Progenitor cell of endocrine pancreas (in vitro differentiated cells): Measurements from ENCODE around the gene STK32B. TPM values are rescaled to one million over a fixed set of nuclear protein-coding genes. Genes with fewer than 3 reads are reported as not detected.

ENCODE experiments used
- DNase-seq: peaks from one replicate; pipeline ENCODE4 v3.0.0; 2021; ENCODE audit warnings: low spot score; ENCODE audit not compliant: unreplicated experiment
- H3K27ac Mint-ChIP-seq: 2 replicates; pipeline ENCODE4 v1.8.0; 2021; ENCODE audit warnings: mild to moderate bottlenecking, moderate library complexity, mixed read lengths
- H3K27me3 Mint-ChIP-seq: 2 replicates; pipeline ENCODE4 v1.8.0; 2021; ENCODE audit warnings: mixed read lengths
- H3K36me3 Mint-ChIP-seq: 2 replicates; pipeline ENCODE4 v1.8.0; 2022; ENCODE audit warnings: mixed read lengths; ENCODE audit not compliant: insufficient read depth
- H3K4me1 Mint-ChIP-seq: 2 replicates; pipeline ENCODE4 v1.8.0; 2021; ENCODE audit warnings: low read depth, mixed read lengths
- H3K4me3 Mint-ChIP-seq: 2 replicates; pipeline ENCODE4 v1.8.0; 2021; ENCODE audit warnings: low read depth, mild to moderate bottlenecking, moderate library complexity, mixed read lengths
- H3K9me3 Mint-ChIP-seq: 2 replicates; pipeline ENCODE4 v1.8.0; 2021; ENCODE audit warnings: low read depth, mixed read lengths
- total RNA-seq: library from RNA; stranded (reverse); gene quantifications from 2 replicates; pipeline ENCODE4 v1.2.1, GENCODE V29; 2021
- TF ChIP-seq, protein P1 (sequence below): fragments of 200-600 bp; sonication (generic); IDR thresholded peaks from one replicate; pipeline ENCODE4 v1.5.0; 2021; ENCODE audit warnings: antibody characterized with exemption, mild to moderate bottlenecking; ENCODE audit not compliant: unreplicated experiment

STK32B gene
- total RNA-seq, 1 donor from 2014 or later: 0.36 TPM

DNA sequence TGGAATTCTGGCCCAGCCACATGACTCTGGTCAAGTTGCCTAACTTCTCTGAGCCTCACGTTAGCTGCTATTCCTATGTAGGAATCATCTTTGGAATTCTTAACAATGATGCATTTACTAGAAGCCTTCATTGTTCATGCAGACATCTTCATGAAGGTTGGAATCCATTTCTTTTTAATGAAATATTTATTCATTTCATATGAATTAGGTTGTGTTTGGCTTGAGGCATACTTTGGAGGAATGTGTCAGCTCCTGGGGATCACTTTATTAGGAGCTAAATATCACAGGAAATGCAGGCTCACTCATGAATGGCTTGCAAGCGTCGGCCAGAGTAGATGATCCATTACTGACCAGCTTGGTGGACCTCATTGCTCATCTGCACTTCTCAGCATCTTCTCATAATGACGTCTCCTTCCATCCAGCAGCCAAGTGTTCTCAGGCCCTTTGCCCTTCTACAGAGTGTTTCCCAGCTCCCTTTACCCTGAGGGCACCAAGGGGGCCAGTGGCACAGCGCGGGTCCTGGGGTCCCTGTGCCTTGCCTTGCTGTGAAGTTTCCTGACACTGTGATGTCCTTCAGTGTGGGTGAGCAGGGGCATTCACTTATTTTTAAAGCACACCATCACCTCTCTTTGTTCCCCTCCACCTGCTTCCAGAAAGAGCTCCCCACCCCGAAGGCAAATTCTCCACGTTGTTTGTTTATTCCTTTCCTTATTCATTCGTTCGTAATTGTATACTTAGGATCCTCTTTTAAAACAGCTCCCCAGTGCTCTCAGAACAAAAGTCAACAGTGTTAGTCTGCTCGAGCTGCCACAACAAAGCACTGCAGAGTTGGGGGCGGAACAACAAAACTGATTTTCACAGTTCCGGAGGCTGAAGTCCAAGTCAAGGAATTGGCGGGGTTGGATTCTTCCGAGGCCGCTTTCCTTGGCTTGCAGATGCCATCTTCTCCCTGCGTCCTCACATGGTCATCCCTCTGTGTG is 106.8 kb downstream of the STK32B start:
- TF ChIP-seq, protein P1, sequence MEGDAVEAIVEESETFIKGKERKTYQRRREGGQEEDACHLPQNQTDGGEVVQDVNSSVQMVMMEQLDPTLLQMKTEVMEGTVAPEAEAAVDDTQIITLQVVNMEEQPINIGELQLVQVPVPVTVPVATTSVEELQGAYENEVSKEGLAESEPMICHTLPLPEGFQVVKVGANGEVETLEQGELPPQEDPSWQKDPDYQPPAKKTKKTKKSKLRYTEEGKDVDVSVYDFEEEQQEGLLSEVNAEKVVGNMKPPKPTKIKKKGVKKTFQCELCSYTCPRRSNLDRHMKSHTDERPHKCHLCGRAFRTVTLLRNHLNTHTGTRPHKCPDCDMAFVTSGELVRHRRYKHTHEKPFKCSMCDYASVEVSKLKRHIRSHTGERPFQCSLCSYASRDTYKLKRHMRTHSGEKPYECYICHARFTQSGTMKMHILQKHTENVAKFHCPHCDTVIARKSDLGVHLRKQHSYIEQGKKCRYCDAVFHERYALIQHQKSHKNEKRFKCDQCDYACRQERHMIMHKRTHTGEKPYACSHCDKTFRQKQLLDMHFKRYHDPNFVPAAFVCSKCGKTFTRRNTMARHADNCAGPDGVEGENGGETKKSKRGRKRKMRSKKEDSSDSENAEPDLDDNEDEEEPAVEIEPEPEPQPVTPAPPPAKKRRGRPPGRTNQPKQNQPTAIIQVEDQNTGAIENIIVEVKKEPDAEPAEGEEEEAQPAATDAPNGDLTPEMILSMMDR: no peak
- no peak overlapping the region for H3K27ac Mint-ChIP-seq
- DNase-seq: no peak
- H3K4me1 Mint-ChIP-seq: peaks cover 15% of the 10 kb centered on the region
- no peaks in the 10 kb centered on the region for H3K9me3 Mint-ChIP-seq
- H3K4me3 Mint-ChIP-seq: no peak overlapping the region
- H3K36me3 Mint-ChIP-seq: no peaks in the 10 kb centered on the region
- peaks cover 16% of the 10 kb centered on the region for H3K27me3 Mint-ChIP-seq

DNA sequence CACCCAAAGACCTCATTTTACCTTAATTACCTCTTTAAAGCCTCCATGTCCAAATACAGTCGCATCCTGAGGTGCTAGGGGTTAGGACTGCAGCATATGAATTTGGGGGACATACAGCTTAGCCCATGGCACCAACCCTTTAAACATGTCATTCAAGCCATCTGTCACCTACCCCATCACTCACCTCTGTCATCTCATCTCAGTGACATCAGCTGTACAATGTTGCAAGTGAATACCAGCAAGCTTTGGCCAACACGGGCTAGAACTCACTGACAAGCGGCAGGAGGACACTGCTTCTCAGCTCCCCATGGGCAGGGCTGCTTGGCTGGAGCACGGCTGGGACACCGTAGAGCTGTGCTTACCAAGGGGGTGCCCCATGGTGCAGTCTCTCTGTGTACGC is 107.5 kb downstream of the STK32B start:
- Mint-ChIP-seq H3K9me3 (no peaks in the 10 kb centered on the region), H3K4me3 (no peak overlapping the region), H3K27ac (no peak overlapping the region), H3K4me1 (peaks cover 15% of the 10 kb centered on the region), H3K27me3 (peaks cover 16% of the 10 kb centered on the region), H3K36me3 (no peaks in the 10 kb centered on the region)
- no peak for DNase-seq
- TF ChIP-seq, protein P1: no peak

DNA sequence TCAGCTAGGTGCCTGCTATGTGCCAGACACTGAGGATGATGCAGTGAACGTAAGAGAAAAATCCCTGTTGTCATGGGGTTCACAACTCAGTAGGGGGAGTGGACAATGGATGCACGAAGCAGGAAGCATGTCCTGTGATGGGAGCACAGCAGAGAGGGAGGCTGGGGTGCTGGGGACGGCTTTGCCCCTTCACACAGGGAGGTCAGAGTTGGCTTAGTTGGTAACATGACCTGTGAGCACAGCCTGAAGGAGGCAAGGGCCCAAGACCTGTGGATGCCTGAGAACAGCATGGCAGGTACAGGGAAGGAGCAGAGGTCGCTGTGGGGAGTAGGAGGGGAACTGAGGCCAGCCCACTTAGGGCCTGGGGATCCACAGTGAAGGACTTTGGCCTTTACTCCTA is 109.4 kb downstream of the STK32B start:
- Mint-ChIP-seq H3K36me3 (no peaks in the 10 kb centered on the region), H3K4me1 (peaks cover 16% of the 10 kb centered on the region), H3K27me3 (peaks cover 17% of the 10 kb centered on the region), H3K4me3 (no peak overlapping the region), H3K9me3 (no peaks in the 10 kb centered on the region), H3K27ac (no peak overlapping the region)
- DNase-seq: no peak
- TF ChIP-seq, protein P1: no peak

DNA sequence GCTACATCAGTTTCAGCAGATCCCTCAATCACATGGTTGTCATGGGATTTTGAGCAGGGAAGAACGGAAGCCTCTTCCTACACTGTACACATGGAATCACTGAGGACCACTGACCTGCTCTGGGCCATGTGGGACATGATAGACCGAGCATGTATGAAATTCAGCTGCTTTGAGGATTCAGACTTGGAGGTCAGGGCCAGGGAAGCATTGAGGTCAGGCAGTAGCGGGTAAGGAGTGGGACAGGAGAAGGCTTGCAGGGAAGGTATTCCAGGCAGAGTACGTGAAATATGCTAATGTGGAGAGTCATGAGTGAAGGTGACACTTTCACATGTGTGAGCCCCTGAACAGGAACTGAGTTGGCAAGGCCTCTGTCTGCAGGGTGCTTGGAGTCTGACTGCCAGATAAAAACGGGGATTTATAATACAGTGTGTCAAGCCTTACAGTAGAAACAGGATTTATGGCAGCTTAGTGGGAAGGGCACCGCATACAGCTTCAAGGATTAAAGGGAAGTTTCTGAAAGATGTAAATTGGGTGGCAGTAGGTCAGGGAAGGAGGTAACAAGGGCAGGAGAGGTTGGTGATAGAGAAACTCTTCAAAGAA is 111.7 kb downstream of the STK32B start:
- Mint-ChIP-seq H3K27ac (peak overlapping the region; percentile 34), H3K36me3 (no peaks in the 10 kb centered on the region), H3K4me1 (peaks cover 9% of the 10 kb centered on the region), H3K27me3 (peaks cover 21% of the 10 kb centered on the region), H3K9me3 (no peaks in the 10 kb centered on the region), H3K4me3 (no peak overlapping the region)
- TF ChIP-seq, protein P1: no peak
- DNase-seq: no peak

DNA sequence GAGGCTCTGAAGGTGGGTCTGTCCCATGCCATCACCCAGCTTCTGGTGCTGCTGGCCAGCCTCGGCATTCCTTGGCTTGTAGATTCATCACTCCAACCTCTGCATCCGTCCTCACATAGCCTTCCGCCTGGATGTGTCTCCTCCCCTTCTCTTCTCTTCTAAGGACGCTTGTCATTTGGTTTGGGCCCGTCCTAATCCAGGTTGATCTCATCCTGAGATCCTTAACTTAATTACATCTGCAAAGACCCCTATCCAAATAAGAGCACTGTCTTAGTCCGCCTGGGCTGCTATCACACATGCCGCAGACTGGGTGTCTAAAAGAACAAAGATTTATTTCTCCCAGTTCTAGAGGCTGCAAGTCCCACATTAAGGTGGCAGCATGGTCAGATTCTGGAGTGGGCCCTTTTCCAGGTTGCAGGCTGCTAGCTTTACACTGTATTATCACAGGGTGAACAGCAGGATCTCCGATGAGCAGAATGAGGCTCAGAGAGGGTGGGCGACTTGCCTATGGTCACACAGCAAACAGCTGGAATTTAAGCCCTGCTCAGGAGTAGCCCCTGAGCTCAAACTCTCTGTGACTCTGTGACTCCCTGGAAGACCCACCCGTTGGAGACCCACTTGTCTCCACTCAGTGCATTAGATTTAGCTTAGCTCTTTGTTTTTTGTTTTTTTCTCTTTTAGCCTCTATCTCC is 113.1 kb downstream of the STK32B start:
- H3K36me3 Mint-ChIP-seq: no peaks in the 10 kb centered on the region
- H3K27ac Mint-ChIP-seq: no peak overlapping the region
- TF ChIP-seq, protein P1: no peak
- no peak for DNase-seq
- H3K4me1 Mint-ChIP-seq: peaks cover 2% of the 10 kb centered on the region
- H3K27me3 Mint-ChIP-seq: peaks cover 13% of the 10 kb centered on the region
- no peak overlapping the region for H3K4me3 Mint-ChIP-seq
- H3K9me3 Mint-ChIP-seq: no peaks in the 10 kb centered on the region
